HepG2 (cell line): ENCODE results near the gene PIEZO1. TPM values are rescaled to one million over a fixed set of nuclear protein-coding genes. Genes with fewer than 3 reads are reported as not detected.

Source experiments
- ATAC-seq: fragments of 200-7000 bp; cut with Tn5 transposase; 3 replicates; pipeline ENCODE4 v1.9.1; 2020; ENCODE audit warnings: mild to moderate bottlenecking, moderate library complexity
- BruUV-seq: library from RNA; stranded (reverse); fragments of 400-500 nt; replicated peaks from 2 replicates; lab custom pipeline; 2021; lab: Mats Ljungman, UMichigan
- CTCF ChIA-PET: fragments of 300-600 bp; formaldehyde crosslinking; extraction: SDS; loops from one replicate; lab custom pipeline; 2021; ENCODE audit warnings: low total read pairs, inconsistent platforms, low intra/inter-chr PET ratio; lab: Yijun Ruan, JAX
- POLR2A ChIA-PET: fragments of 350-600 bp; sonication (Branson Sonifier 250); formaldehyde crosslinking; loops from one replicate; lab custom pipeline; 2020; ENCODE audit warnings: antibody characterized with exemption, inconsistent platforms; lab: Yijun Ruan, JAX
- DNase-seq: peaks from one replicate; pipeline ENCODE4 v3.0.0-alpha.2; 2015; ENCODE audit warnings: low spot score
- FAIRE-seq: peaks from 3 replicates; lab custom pipeline; 2011; peaks lifted over from hg19 to GRCh38; lab: Jason Lieb, UNC
- H2AFZ ChIP-seq: one replicate; pipeline ENCODE4 v1.6.1; 2011; ENCODE audit warnings: low read length, inconsistent platforms
- H3K27ac ChIP-seq: fragments of 300-600 bp; 3 replicates; pipeline ENCODE4 v1.8.0; 2011; ENCODE audit warnings: mixed run types, mild to moderate bottlenecking, mixed read lengths, low read length, inconsistent platforms; ENCODE audit not compliant: insufficient read depth; ENCODE audit errors: extremely low read length
- H3K27me3 ChIP-seq, 2 experiments: fragments of 200-600 bp in 1 of 2; 2 replicates in 1 of 2; 3 replicates in 1 of 2; pipeline versions ENCODE4 v1.6.0 to v1.8.0; 2011; ENCODE audit warnings: low read length in 2 of 2, mild to moderate bottlenecking in 2 of 2, moderate library complexity in 2 of 2, inconsistent platforms in 1 of 2; ENCODE audit not compliant: insufficient read depth in 2 of 2, control insufficient read depth in 1 of 2
- H3K36me3 ChIP-seq, 2 experiments: fragments of 200-600 bp in 1 of 2; replicated peaks in 1 of 2; 2 replicates in 1 of 2; 3 replicates in 1 of 2; pipeline versions ENCODE4 v1.5.1 to v1.8.0; 2011; ENCODE audit warnings: low read length in 2 of 2, inconsistent platforms in 1 of 2; ENCODE audit not compliant: insufficient read depth in 2 of 2, control insufficient read depth in 1 of 2
- H3K4me1 ChIP-seq: 2 replicates; pipeline ENCODE4 v1.5.1; 2012; ENCODE audit warnings: low read length, inconsistent platforms; ENCODE audit not compliant: insufficient read depth
- H3K4me2 ChIP-seq: 2 replicates; pipeline ENCODE4 v1.6.0; 2011; ENCODE audit warnings: low read depth, low read length, inconsistent platforms
- H3K4me3 ChIP-seq, 3 experiments: fragments of 200-600 bp in 1 of 3; sonication (generic), shearing (Covaris generic) in 1 of 3; replicated peaks in 1 of 3; 2 replicates each; pipeline ENCODE4 v1.5.1; 2011 to 2016; ENCODE audit warnings: low read length in 3 of 3, inconsistent platforms in 2 of 3, low read depth in 2 of 3, mild to moderate bottlenecking in 2 of 3, control low read depth in 1 of 3, mixed read lengths in 1 of 3; ENCODE audit not compliant: insufficient read depth in 1 of 3
- H3K79me2 ChIP-seq: one replicate; pipeline ENCODE4 v1.6.1; 2011; ENCODE audit warnings: low read length, inconsistent platforms; ENCODE audit not compliant: insufficient read depth
- H3K9ac ChIP-seq: 2 replicates; pipeline ENCODE4 v1.6.0; 2011; ENCODE audit warnings: mild to moderate bottlenecking, low read depth, low read length, inconsistent platforms; ENCODE audit not compliant: insufficient read depth
- H3K9me3 ChIP-seq: 2 replicates; pipeline ENCODE4 v1.5.1; 2012; ENCODE audit warnings: mild to moderate bottlenecking, low read length
- H4K20me1 ChIP-seq: 2 replicates; pipeline ENCODE4 v1.6.0; 2011; ENCODE audit warnings: inconsistent platforms, mild to moderate bottlenecking, low read length, moderate library complexity; ENCODE audit not compliant: insufficient read depth
- ATAD3A ChIP-seq: sonication (generic); formaldehyde crosslinking; IDR thresholded peaks from 2 replicates; pipeline ENCODE4 v1.4.0; 2020; ENCODE audit warnings: missing genetic modification reagents
- FLYWCH1 ChIP-seq: sonication (generic); formaldehyde crosslinking; IDR thresholded peaks from 2 replicates; pipeline ENCODE4 v1.8.1; 2023; ENCODE audit warnings: mild to moderate bottlenecking, missing genetic modification reagents
- NONO ChIP-seq, 2 experiments: fragments of 450-650 bp in 1 of 2; sonication (generic) in 1 of 2; formaldehyde crosslinking in 1 of 2; IDR thresholded peaks in 1 of 2; conservative IDR thresholded peaks in 1 of 2; 2 replicates each; pipeline versions ENCODE4 v1.6.1 to v1.8.0; 2017 to 2022; ENCODE audit warnings: mild to moderate bottlenecking in 1 of 2, missing genetic modification reagents in 1 of 2, moderate library complexity in 1 of 2
- PHF8 ChIP-seq: sonication (generic); formaldehyde crosslinking; IDR thresholded peaks from 2 replicates; pipeline ENCODE4 v1.5.0; 2020; ENCODE audit warnings: missing genetic modification reagents
- RBM22 ChIP-seq: fragments of 200-400 bp; formaldehyde crosslinking; optimal IDR thresholded peaks from 2 replicates; pipeline ENCODE3; 2017; ENCODE audit warnings: mild to moderate bottlenecking, low read length, moderate library complexity
- TAF1 ChIP-seq: sonication (generic); formaldehyde crosslinking; IDR thresholded peaks from 2 replicates; pipeline ENCODE4 v1.4.0; 2020; ENCODE audit warnings: missing genetic modification reagents
- ZC3H13 ChIP-seq: sonication (generic); formaldehyde crosslinking; IDR thresholded peaks from 2 replicates; pipeline ENCODE4 v1.8.1; 2023; ENCODE audit warnings: mild to moderate bottlenecking, missing genetic modification reagents, moderate library complexity
- ZFYVE20 ChIP-seq: sonication (generic); formaldehyde crosslinking; IDR thresholded peaks from 2 replicates; pipeline ENCODE4 v1.8.0; 2023; ENCODE audit warnings: low read depth, mild to moderate bottlenecking, moderate library complexity, missing genetic modification reagents, borderline replicate concordance
- ZNF549 ChIP-seq: sonication (generic); formaldehyde crosslinking; IDR thresholded peaks from 2 replicates; pipeline ENCODE4 v1.5.0; 2020; ENCODE audit warnings: missing genetic modification reagents
- ZNF556 ChIP-seq: sonication (generic); formaldehyde crosslinking; IDR thresholded peaks from 2 replicates; pipeline ENCODE4 v1.4.0; 2020; ENCODE audit warnings: mild to moderate bottlenecking, missing genetic modification reagents, borderline replicate concordance
- ZNF562 ChIP-seq: sonication (generic); formaldehyde crosslinking; IDR thresholded peaks from 2 replicates; pipeline ENCODE4 v1.8.0; 2022; ENCODE audit warnings: missing genetic modification reagents, borderline replicate concordance
- ZNF605 ChIP-seq: sonication (generic); formaldehyde crosslinking; IDR thresholded peaks from 2 replicates; pipeline ENCODE4 v1.8.0; 2022; ENCODE audit warnings: mild to moderate bottlenecking, missing genetic modification reagents
- WGBS: methylation state at CpG from one replicate; pipeline ENCODE4 v1.1.6; 2017; ENCODE audit warnings: low lambda C conversion rate; 5-methylcytosine and 5-hydroxymethylcytosine counted together
- in situ Hi-C: cut with HindIII; loops from 2 replicates; pipeline ENCODE4 v1.10.0; 2017; ENCODE audit warnings: low pct_unique_long_range_greater_than_20kb; ENCODE audit not compliant: extremely low pct_ligation_motif_present
- intact Hi-C: fragments of 100-400 bp; cut with micrococcal nuclease; formaldehyde crosslinking; loops from one replicate; pipeline ENCODE4 v1.10.0; 2022; ENCODE audit not compliant: unreplicated experiment
- polyA plus RNA-seq, 8 experiments: library from polyadenylated mRNA; depleted of rRNA in 3 of 8; stranded (reverse) in 7 of 8; unstranded in 1 of 8; fragments of >200 nt; fragmentation: Illumina TruSeq in 4 of 8; extraction: Trizol in 4 of 8; gene quantifications; 2 replicates each; pipeline versions ENCODE4 v1.2.1 to v1.2.3, GENCODE V29; 2011 to 2016; ENCODE audit warnings: low read depth in 4 of 8, missing spikeins in 1 of 8, mixed read lengths in 1 of 8; ENCODE audit not compliant: insufficient read depth in 1 of 8
- total RNA-seq, 5 experiments: library from RNA; depleted of rRNA; stranded (reverse); fragments of >200 nt; fragmentation: Illumina TruSeq; extraction: Trizol; gene quantifications; 2 replicates each; pipeline ENCODE4 v1.2.3, GENCODE V29; 2016; ENCODE audit warnings: low read depth in 1 of 5
- TF ChIP-seq, protein P1 (sequence below): sonication (generic); formaldehyde crosslinking; IDR thresholded peaks from 2 replicates; pipeline ENCODE4 v1.5.0; 2020; ENCODE audit warnings: missing genetic modification reagents, mild to moderate bottlenecking, borderline replicate concordance
- TF ChIP-seq, protein P2 (sequence below): fragments of 450-650 bp; IDR thresholded peaks from 2 replicates; pipeline ENCODE4 v1.6.1; 2016
- TF ChIP-seq, protein P3 (sequence below): sonication (generic); formaldehyde crosslinking; IDR thresholded peaks from 2 replicates; pipeline ENCODE4 v1.8.0; 2022; ENCODE audit warnings: mild to moderate bottlenecking, missing genetic modification reagents; ENCODE audit not compliant: insufficient replicate concordance
- TF ChIP-seq, protein P4 (sequence below): sonication (generic); formaldehyde crosslinking; IDR thresholded peaks from 2 replicates; pipeline ENCODE4 v1.5.1; 2020; ENCODE audit warnings: missing genetic modification reagents, mild to moderate bottlenecking, borderline replicate concordance

The PIEZO1 gene
- total and polyA plus RNA-seq, 2 of the 13 experiments (the other 11 are each of a cell fraction or from before 2014, with no cell fraction given): 67.9 to 85.0 TPM

DNA sequence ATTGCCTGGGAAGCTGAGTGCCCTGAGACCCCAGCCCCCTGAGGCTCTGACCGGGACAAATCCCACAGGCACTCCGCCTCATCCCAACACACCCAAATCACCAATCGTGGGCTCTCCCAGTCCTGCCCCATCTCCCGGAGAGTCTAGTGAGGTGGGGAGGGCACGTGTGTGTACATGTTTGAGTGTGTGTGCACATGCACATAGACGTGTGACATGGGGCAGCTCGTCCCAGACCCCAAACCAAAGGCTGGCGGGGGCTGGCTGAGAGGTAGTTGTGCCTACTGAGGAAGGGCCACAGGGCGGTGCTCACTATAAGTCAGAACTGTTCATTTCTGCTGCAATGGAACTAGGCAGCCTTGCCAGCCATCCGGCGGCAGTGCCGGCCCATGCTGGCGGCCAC, 107.3 kb downstream of the PIEZO1 start:
- Histone ChIP-seq H4K20me1 (peaks cover 5% of the 10 kb centered on the region; the same call in 1 of the 2 replicates), H3K4me1 (peaks cover 36% of the 10 kb centered on the region), H2AFZ (no peak overlapping the region), H3K27me3 (peaks cover 7 to 23% of the 10 kb centered on the region in 2 experiments; a peak in 4 of 5 replicates), H3K27ac (no peak overlapping the region), H3K79me2 (no peaks in the 10 kb centered on the region), H3K4me3 (no peak overlapping the region), H3K9me3 (no peaks in the 10 kb centered on the region), H3K4me2 (no peak overlapping the region), H3K9ac (no peak overlapping the region), H3K36me3 (no peaks in the 10 kb centered on the region; a peak in 1 of 5 replicates)
- ATAC-seq (no peak), DNase-seq (no peak), FAIRE-seq (no peak)
- CTCF ChIA-PET: no interaction called here
- POLR2A ChIA-PET: no interaction called here
- in situ Hi-C loops: no loop called here
- no TSS peak for BruUV-seq
- intact Hi-C loops: no loop called here
- 77% methylated on average over 9 of the region's 13 CpGs for WGBS
- TF ChIP-seq NONO (IDR thresholded peaks at IDR 0.05): no peak
- TF ChIP-seq NONO (CRISPR knock-in tag; conservative IDR thresholded peaks at IDR 0.05): peak; percentile 43
- no peak for TF ChIP-seq ZNF549
- no peak for TF ChIP-seq ZFYVE20 (CRISPR knock-in tag)
- TF ChIP-seq, protein P1, sequence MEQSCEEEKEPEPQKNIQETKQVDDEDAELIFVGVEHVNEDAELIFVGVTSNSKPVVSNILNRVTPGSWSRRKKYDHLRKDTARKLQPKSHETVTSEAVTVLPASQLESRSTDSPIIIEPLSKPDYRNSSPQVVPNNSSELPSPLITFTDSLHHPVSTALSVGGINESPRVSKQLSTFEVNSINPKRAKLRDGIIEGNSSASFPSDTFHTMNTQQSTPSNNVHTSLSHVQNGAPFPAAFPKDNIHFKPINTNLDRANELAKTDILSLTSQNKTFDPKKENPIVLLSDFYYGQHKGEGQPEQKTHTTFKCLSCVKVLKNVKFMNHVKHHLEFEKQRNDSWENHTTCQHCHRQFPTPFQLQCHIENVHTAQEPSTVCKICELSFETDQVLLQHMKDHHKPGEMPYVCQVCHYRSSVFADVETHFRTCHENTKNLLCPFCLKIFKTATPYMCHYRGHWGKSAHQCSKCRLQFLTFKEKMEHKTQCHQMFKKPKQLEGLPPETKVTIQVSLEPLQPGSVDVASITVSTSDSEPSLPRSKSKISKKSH: no peak
- peak; percentile 79 for TF ChIP-seq ZC3H13 (CRISPR knock-in tag)
- 0 out of 2 replicates have a peak, but pooled peaks have one; percentile 10 for TF ChIP-seq ZNF556 (CRISPR knock-in tag)
- TF ChIP-seq ZNF605 (CRISPR knock-in tag): 0 out of 2 replicates have a peak, but pooled peaks have one; percentile 36
- peak; percentile 15; the same call in 1 of the 2 replicates for TF ChIP-seq TAF1 (CRISPR knock-in tag)
- TF ChIP-seq, protein P2, sequence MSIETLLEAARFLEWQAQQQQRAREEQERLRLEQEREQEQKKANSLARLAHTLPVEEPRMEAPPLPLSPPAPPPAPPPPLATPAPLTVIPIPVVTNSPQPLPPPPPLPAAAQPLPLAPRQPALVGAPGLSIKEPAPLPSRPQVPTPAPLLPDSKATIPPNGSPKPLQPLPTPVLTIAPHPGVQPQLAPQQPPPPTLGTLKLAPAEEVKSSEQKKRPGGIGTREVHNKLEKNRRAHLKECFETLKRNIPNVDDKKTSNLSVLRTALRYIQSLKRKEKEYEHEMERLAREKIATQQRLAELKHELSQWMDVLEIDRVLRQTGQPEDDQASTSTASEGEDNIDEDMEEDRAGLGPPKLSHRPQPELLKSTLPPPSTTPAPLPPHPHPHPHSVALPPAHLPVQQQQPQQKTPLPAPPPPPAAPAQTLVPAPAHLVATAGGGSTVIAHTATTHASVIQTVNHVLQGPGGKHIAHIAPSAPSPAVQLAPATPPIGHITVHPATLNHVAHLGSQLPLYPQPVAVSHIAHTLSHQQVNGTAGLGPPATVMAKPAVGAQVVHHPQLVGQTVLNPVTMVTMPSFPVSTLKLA: peak; percentile 70
- TF ChIP-seq, protein P3, sequence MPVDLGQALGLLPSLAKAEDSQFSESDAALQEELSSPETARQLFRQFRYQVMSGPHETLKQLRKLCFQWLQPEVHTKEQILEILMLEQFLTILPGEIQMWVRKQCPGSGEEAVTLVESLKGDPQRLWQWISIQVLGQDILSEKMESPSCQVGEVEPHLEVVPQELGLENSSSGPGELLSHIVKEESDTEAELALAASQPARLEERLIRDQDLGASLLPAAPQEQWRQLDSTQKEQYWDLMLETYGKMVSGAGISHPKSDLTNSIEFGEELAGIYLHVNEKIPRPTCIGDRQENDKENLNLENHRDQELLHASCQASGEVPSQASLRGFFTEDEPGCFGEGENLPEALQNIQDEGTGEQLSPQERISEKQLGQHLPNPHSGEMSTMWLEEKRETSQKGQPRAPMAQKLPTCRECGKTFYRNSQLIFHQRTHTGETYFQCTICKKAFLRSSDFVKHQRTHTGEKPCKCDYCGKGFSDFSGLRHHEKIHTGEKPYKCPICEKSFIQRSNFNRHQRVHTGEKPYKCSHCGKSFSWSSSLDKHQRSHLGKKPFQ (CRISPR knock-in tag): peak; percentile 38
- TF ChIP-seq FLYWCH1: 0 out of 2 replicates have a peak, but pooled peaks have one; percentile 31
- TF ChIP-seq, protein P4, sequence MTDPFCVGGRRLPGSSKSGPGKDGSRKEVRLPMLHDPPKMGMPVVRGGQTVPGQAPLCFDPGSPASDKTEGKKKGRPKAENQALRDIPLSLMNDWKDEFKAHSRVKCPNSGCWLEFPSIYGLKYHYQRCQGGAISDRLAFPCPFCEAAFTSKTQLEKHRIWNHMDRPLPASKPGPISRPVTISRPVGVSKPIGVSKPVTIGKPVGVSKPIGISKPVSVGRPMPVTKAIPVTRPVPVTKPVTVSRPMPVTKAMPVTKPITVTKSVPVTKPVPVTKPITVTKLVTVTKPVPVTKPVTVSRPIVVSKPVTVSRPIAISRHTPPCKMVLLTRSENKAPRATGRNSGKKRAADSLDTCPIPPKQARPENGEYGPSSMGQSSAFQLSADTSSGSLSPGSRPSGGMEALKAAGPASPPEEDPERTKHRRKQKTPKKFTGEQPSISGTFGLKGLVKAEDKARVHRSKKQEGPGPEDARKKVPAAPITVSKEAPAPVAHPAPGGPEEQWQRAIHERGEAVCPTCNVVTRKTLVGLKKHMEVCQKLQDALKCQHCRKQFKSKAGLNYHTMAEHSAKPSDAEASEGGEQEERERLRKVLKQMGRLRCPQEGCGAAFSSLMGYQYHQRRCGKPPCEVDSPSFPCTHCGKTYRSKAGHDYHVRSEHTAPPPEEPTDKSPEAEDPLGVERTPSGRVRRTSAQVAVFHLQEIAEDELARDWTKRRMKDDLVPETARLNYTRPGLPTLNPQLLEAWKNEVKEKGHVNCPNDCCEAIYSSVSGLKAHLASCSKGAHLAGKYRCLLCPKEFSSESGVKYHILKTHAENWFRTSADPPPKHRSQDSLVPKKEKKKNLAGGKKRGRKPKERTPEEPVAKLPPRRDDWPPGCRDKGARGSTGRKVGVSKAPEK (CRISPR knock-in tag): 0 out of 2 replicates have a peak, but pooled peaks have one; percentile 38
- TF ChIP-seq RBM22: peak; percentile 50
- TF ChIP-seq PHF8 (CRISPR knock-in tag): 0 out of 2 replicates have a peak, but pooled peaks have one; percentile 20
- no peak for TF ChIP-seq ZNF562 (CRISPR knock-in tag)
- no peak for TF ChIP-seq ATAD3A (CRISPR knock-in tag)
